IgD-negative memory B cell (primary cell): ENCODE data around the gene SPATA25. TPM values are rescaled to one million over a fixed set of nuclear protein-coding genes. Genes with fewer than 3 reads are reported as not detected.
A peak's percentile ranks its signal among the peaks of the same experiment; 100 is the strongest.

Source experiments
- H3K27ac Mint-ChIP-seq, 3 donors: one replicate each; pipeline ENCODE4 v1.8.0; 2020 to 2022; ENCODE audit warnings: mild to moderate bottlenecking in 3 of 3, mixed read lengths in 3 of 3, moderate library complexity in 1 of 3
- H3K27me3 Mint-ChIP-seq: one replicate; pipeline ENCODE4 v1.8.0; 2021; ENCODE audit warnings: mixed read lengths
- H3K36me3 Mint-ChIP-seq: one replicate; pipeline ENCODE4 v1.8.0; 2020; ENCODE audit warnings: mild to moderate bottlenecking, mixed read lengths
- H3K4me1 Mint-ChIP-seq, 3 donors: one replicate each; pipeline ENCODE4 v1.8.0; 2020 to 2022; ENCODE audit warnings: mixed read lengths in 3 of 3, mild to moderate bottlenecking in 1 of 3
- H3K4me3 Mint-ChIP-seq, 4 donors: one replicate each; pipeline ENCODE4 v1.8.0; 2020 to 2022; ENCODE audit warnings: mild to moderate bottlenecking in 4 of 4, mixed read lengths in 4 of 4, moderate library complexity in 3 of 4
- H3K9me3 Mint-ChIP-seq, 3 donors: one replicate each; pipeline ENCODE4 v1.8.0; 2020 to 2021; ENCODE audit warnings: mixed read lengths in 3 of 3, mild to moderate bottlenecking in 1 of 3
- polyA plus RNA-seq: library from polyadenylated mRNA; unstranded; fragments of 300-500 nt; fragmentation: Illumina TruSeq; gene quantifications from one replicate; pipeline ENCODE4 v1.2.3, GENCODE V29; 2021

The SPATA25 gene
- polyA plus RNA-seq, 1 donor from 2014 or later = not detected

DNA sequence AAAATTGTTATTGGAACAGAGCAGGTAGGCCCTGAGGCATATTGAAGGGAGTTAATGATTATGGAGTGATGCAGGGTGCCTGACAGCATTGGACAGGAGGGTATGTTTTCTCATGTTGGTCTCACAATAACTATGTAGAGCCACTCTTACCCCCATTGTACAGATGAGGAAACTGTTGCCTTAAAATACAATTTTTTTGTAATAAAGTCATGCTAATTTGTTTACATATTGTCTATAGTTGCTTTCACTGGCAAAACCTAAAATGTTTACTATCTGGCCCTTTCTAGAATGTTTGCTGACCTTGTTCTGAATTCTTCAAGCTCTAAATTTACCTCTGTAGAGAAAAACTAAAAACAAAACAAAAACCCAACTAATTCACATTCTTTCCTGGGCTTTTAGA, 35.9 kb downstream of the SPATA25 start:
- Mint-ChIP-seq H3K36me3 (peaks cover 1% of the 10 kb centered on the region), H3K4me1 (peaks cover 5 to 10% (median 9%) of the 10 kb centered on the region in 3 donors), H3K9me3 (no peaks in the 10 kb centered on the region), H3K4me3 (no peak overlapping the region), H3K27ac (no peak overlapping the region), H3K27me3 (no peaks in the 10 kb centered on the region)

DNA sequence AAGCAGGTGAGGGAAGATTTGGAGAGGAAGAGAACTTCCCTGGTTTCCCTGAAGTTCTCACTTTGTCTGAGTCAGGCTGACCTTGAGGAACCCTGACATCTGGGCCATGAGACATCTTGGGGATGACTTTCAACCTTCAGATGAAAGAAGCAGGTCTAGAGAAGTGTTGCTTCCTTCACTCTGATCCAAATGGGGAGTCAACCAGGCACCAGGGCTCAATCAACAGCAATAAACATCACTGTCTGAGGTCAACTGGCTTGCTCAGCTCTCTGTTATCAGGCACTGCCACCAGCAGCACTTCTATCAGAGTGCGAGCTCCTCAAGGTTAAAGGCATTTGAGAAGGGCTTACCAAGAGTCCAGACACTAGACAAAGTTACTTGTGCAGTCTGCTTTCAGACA, 36.5 kb downstream of the SPATA25 start:
- Mint-ChIP-seq H3K27me3 (no peaks in the 10 kb centered on the region), H3K4me1 (peaks cover 5 to 7% (median 5%) of the 10 kb centered on the region in 3 donors), H3K27ac (no peak overlapping the region), H3K9me3 (no peaks in the 10 kb centered on the region), H3K36me3 (peaks cover 1% of the 10 kb centered on the region), H3K4me3 (no peak overlapping the region)

DNA sequence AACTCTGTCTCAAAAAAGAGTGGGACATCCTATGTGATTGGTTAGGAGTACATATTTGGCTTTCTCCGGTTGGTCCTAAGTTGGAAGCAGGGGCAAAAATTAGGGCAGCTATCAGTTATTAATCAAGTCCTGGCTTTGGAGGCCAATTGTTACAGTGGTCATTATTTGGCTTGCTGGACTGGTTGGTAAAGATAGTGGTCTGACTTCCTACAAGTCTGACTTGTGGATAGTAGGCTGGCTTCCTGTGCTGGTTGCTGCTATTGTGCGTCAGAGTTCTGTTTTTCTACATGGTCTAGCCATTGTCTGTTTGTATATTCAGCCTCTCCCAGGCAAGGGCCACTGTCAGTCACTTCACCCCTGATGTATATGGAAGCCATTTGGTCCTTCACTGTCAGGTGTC, 37.2 kb downstream of the SPATA25 start:
- no peaks in the 10 kb centered on the region for H3K27me3 Mint-ChIP-seq
- H3K9me3 Mint-ChIP-seq = no peaks in the 10 kb centered on the region
- peaks cover 3 to 5% (median 3%) of the 10 kb centered on the region in 3 donors for H3K4me1 Mint-ChIP-seq
- H3K36me3 Mint-ChIP-seq = peaks cover 1% of the 10 kb centered on the region
- no peak overlapping the region for H3K4me3 Mint-ChIP-seq
- no peak overlapping the region for H3K27ac Mint-ChIP-seq

DNA sequence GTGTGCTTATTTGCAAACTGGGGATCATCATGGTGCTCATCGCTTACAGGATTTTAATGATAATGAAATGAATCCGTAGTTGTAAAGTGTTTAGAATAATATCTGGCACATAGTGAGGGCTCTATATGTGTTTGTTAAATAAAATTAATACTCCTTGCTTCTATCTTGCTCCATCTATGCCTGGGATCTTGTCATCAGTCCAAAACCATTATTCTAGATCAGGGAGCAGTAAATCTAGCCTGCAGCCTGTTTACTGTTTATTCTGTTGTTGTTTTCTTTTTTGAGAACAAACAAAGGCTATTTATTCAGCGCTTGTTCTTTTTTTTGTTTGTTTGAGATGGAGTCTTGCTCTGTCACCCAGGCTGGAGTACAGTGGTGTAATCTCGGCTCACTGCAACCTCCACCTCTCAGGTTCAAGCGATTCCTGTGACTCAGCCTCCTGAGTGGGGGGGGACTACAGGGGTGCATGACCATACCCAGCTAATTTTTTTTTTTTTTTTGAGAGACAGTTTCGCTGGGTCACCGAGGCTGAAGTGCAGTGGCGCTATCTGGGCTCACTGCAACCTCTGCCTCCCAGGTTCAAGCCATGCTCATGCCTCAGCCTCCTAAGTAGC, 38.3 kb downstream of the SPATA25 start:
- no peaks in the 10 kb centered on the region for H3K27me3 Mint-ChIP-seq
- no peak overlapping the region for H3K4me3 Mint-ChIP-seq
- H3K27ac Mint-ChIP-seq = no peak overlapping the region
- peaks cover 0 to 5% (median 0%) of the 10 kb centered on the region in 3 donors for H3K4me1 Mint-ChIP-seq
- H3K36me3 Mint-ChIP-seq = peaks cover 1% of the 10 kb centered on the region
- no peaks in the 10 kb centered on the region for H3K9me3 Mint-ChIP-seq

DNA sequence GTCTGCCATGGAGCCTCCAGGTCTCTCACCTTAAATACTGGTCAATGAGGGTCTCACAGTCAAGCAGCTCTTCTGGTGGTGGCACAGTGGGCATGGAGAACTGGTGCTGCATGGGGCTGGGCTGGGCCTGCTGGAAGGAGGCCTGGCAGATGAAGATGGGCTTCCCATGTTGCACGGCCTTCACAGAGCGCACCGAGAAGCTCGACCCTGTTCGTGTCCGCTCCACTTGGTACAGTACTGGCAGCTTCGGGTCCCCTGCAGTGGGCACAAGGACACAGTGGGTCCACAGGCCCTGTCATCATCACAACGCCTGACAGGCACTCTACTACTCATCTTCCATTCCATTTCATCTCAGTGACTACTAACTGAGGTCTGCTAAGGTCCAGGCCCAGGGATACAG, 39.0 kb downstream of the SPATA25 start:
- Mint-ChIP-seq H3K27me3 (no peaks in the 10 kb centered on the region), H3K27ac (no peak overlapping the region), H3K36me3 (peaks cover 1% of the 10 kb centered on the region), H3K9me3 (no peaks in the 10 kb centered on the region), H3K4me1 (peaks cover 0 to 1% (median 0%) of the 10 kb centered on the region in 3 donors), H3K4me3 (no peak overlapping the region)

DNA sequence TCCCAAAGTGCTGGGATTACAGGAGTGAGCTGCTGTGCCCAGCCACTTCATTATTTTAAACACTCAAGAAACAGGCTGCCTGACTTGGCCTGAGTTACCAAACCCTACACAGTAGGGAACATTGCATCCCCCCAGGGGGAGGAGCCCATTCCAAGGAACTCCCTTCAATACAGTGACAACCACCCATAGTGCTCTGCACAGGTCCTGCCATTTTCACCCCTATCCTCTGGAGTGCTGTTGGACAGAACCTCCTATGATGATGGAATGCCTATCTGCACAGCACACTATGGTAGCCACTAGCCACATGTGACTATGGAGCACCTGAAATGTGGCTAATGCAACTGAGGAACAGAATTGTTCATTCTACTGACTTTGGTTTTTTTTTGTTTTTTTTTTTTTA, 42.0 kb downstream of the SPATA25 start:
- Mint-ChIP-seq H3K9me3 (no peaks in the 10 kb centered on the region), H3K36me3 (peaks cover 1% of the 10 kb centered on the region), H3K4me1 (peaks cover 6 to 12% (median 10%) of the 10 kb centered on the region in 3 donors), H3K27ac (no peak overlapping the region), H3K27me3 (no peaks in the 10 kb centered on the region), H3K4me3 (no peak overlapping the region)

DNA sequence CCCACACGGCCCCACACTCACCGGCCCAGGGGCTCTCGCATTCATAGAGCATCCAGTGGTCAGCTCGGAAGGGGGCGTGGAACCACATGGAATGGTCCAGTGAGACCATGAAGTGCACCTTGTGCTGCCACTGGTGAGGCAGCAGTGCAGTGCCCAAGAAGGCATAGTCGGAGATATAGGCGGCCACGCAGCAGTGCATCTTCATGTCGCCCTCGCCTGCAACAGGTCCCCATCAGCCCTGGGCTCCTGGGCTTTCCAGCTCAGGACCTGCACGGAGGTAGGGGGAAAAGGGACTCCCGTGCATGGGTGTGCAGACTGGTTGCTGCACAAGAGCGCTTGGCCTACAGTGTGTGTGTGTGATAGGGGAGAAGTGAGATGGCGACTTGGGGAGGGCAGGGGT, 43.9 kb downstream of the SPATA25 start:
- Mint-ChIP-seq H3K9me3 (no peaks in the 10 kb centered on the region), H3K27me3 (no peaks in the 10 kb centered on the region), H3K27ac (no peak overlapping the region), H3K4me1 (peaks cover 6 to 12% (median 10%) of the 10 kb centered on the region in 3 donors), H3K36me3 (no peaks in the 10 kb centered on the region), H3K4me3 (peak overlapping the region in 1 of 4 donors; percentile 21)

DNA sequence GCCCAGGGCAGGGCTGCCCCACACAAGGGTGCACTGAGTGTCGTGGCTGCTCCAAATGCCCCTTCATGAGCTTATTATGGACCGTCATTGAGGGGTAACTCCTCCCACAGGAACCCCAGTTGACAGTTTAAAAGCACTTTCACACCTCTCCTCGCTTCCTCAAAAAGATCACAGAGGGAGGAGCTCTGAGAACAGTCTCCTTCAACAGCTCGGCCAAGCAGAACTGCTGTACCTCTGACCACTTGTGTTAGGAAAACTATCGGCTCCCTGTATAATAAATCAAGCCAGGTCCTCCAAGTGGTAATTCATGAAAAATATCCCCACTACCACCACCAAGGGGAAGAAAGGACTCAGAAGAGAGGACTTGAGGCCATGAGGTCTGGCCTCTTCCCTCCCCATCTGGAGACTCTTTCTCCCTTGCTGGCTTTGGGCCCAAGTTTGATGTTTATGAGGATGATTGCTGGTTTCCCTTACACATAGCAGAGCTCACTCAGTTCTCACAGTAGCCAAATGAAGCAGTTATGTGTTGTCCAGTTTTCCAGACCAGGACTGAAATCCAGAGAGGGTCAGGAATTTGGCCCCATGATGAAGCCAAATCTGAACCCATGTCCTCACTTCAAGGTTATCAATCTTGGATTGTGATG, 45.1 kb downstream of the SPATA25 start:
- Mint-ChIP-seq H3K9me3 (no peaks in the 10 kb centered on the region), H3K27me3 (no peaks in the 10 kb centered on the region), H3K27ac (peak overlapping the region in 2 of 3 donors; percentile 1 to 78), H3K36me3 (no peaks in the 10 kb centered on the region), H3K4me1 (peaks cover 6 to 12% (median 10%) of the 10 kb centered on the region in 3 donors), H3K4me3 (peak overlapping the region in 2 of 4 donors; percentile 18 to 42)

DNA sequence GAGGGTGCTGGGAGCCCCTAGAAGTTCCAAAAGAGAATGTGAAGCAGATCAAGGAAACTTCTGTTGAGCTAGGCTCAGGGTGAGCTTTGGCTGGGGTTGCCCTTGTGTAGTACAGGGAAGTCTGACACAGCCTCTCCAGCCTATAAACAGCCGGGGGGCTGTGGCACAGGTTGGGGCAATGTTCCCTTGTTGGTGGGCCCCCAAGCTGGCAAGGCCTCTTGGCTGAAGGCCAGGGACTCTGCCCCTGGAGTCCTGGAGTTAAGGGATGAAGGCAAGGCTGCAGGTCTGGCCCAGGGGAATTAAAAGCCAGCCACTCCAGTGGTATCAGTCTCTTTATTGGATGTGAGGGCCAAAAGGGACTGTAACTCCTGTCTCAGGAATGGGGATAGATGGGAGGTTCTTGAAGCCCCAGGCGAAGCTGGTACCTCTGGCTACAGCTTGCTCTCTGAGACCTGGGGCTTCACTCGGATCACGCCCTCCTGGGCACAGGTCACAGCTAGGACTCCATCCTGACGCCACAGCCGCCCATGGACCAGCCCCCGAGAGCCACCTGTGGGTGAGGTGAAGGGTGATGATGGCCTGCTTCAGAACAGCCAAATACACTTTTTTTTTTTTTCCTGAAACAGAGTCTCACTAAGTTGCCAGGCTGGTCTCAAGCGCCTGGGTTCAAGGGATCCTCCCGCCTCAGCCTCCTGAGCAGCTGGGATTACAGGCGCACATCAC, 45.9 kb downstream of the SPATA25 start:
- H3K9me3 Mint-ChIP-seq = no peaks in the 10 kb centered on the region
- H3K27me3 Mint-ChIP-seq = no peaks in the 10 kb centered on the region
- no peaks in the 10 kb centered on the region for H3K36me3 Mint-ChIP-seq
- H3K4me1 Mint-ChIP-seq = peaks cover 6 to 12% (median 10%) of the 10 kb centered on the region in 3 donors
- peak overlapping the region in 1 of 4 donors; percentile 42 for H3K4me3 Mint-ChIP-seq
- H3K27ac Mint-ChIP-seq = peak overlapping the region in 1 of 3 donors; percentile 78

DNA sequence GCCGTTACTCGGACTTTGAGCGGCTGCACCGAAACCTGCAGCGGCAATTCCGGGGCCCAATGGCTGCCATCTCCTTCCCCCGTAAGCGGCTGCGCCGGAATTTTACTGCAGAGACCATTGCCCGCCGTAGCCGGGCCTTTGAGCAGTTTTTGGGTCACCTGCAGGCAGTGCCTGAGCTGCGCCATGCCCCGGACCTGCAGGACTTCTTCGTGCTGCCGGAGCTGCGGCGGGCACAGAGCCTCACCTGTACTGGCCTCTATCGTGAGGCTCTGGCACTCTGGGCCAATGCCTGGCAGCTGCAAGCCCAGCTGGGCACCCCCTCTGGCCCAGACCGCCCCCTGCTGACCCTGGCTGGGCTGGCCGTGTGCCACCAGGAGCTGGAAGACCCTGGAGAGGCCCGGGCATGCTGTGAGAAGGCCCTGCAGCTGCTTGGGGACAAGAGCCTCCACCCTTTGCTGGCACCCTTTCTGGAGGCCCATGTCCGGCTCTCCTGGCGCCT, 46.7 kb downstream of the SPATA25 start:
- H3K27ac Mint-ChIP-seq = no peak overlapping the region
- H3K9me3 Mint-ChIP-seq = no peaks in the 10 kb centered on the region

DNA sequence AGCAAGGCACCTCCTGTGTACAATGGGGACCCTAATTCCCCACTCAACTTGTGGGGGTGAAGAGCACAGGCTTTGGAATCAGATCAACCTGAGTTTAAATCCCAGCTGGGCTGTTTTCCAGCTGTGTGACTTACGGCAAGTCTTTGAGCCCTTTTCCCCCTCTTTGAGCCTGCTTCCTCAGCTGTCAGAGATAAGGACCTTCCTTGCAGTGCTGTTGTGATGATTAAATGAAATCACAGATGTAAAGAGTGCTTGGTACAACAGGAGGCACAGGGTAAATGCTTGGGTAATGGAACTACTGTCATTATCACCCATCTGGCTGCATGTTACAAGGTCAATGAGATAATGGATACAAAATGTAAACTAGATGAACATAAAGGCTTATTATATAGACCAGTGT, 50.6 kb downstream of the SPATA25 start:
- Mint-ChIP-seq H3K4me1 (peaks cover 5 to 7% (median 6%) of the 10 kb centered on the region in 3 donors), H3K27ac (peak overlapping the region in 1 of 3 donors; percentile 28), H3K9me3 (no peaks in the 10 kb centered on the region), H3K27me3 (peaks cover 3% of the 10 kb centered on the region), H3K36me3 (no peaks in the 10 kb centered on the region), H3K4me3 (peak overlapping the region in 1 of 4 donors; percentile 27)

More for the DNA sequence above, 46.7 kb downstream of the SPATA25 start:
- Mint-ChIP-seq H3K27me3 (no peaks in the 10 kb centered on the region), H3K4me3 (no peak overlapping the region), H3K36me3 (no peaks in the 10 kb centered on the region), H3K4me1 (peaks cover 6 to 12% (median 10%) of the 10 kb centered on the region in 3 donors)

Other genes starting within 250 kb of the SPATA25 start
- gene WFDC11, start 217.4 kb downstream of the SPATA25 start, polyA plus RNA-seq = not detected
- gene WFDC13, start 185.6 kb downstream of the SPATA25 start, polyA plus RNA-seq = not detected
- gene WFDC10B, start 182.6 kb downstream of the SPATA25 start, polyA plus RNA-seq = not detected
- not detected for gene SPINT4, start 165.3 kb downstream of the SPATA25 start, polyA plus RNA-seq
- not detected for gene WFDC3, start 95.7 kb downstream of the SPATA25 start, polyA plus RNA-seq
- gene DNTTIP1, start 95.7 kb downstream of the SPATA25 start, polyA plus RNA-seq = 39.7 TPM
- 0.46 TPM for gene UBE2C, start 75.0 kb downstream of the SPATA25 start, polyA plus RNA-seq
- 3.2 TPM for gene TNNC2, start 60.3 kb downstream of the SPATA25 start, polyA plus RNA-seq
- gene SNX21, start 53.8 kb downstream of the SPATA25 start, polyA plus RNA-seq = 2.4 TPM
- gene ACOT8, start 30.2 kb downstream of the SPATA25 start, polyA plus RNA-seq = 45.2 TPM
- gene ZSWIM3, start 30.0 kb downstream of the SPATA25 start, polyA plus RNA-seq = 3.0 TPM
- 5.8 TPM for gene ZSWIM1, start 6.4 kb downstream of the SPATA25 start, polyA plus RNA-seq
- gene NEURL2, start 3.6 kb upstream of the SPATA25 start, polyA plus RNA-seq = 1.6 TPM
- 107 TPM for gene CTSA, start 3.7 kb upstream of the SPATA25 start, polyA plus RNA-seq
- 1.3 TPM for gene PLTP, start 24.5 kb upstream of the SPATA25 start, polyA plus RNA-seq
- gene PCIF1, start 47.1 kb upstream of the SPATA25 start, polyA plus RNA-seq = 98.9 TPM
- 15.1 TPM for gene ZNF335, start 84.6 kb upstream of the SPATA25 start, polyA plus RNA-seq
- gene MMP9, start 121.3 kb upstream of the SPATA25 start, polyA plus RNA-seq = not detected
- gene SLC12A5, start 141.6 kb upstream of the SPATA25 start, polyA plus RNA-seq = 0.11 TPM
- 30.1 TPM for gene NCOA5, start 202.3 kb upstream of the SPATA25 start, polyA plus RNA-seq
- 217 TPM for gene CD40, start 230.7 kb upstream of the SPATA25 start, polyA plus RNA-seq